Fibroblast of skin of back (primary cell): Measurements from ENCODE around the gene PCGF1.
"Not testable (repeated sequence)": the region's sequence is repeated elsewhere in the genome, so short reads cannot be mapped to it uniquely, and the experiment has no call there.

Experiments used
- DNase-seq: peaks from one replicate; pipeline ENCODE4 v3.0.0-alpha.2; 2013

PCGF1 gene

DNA sequence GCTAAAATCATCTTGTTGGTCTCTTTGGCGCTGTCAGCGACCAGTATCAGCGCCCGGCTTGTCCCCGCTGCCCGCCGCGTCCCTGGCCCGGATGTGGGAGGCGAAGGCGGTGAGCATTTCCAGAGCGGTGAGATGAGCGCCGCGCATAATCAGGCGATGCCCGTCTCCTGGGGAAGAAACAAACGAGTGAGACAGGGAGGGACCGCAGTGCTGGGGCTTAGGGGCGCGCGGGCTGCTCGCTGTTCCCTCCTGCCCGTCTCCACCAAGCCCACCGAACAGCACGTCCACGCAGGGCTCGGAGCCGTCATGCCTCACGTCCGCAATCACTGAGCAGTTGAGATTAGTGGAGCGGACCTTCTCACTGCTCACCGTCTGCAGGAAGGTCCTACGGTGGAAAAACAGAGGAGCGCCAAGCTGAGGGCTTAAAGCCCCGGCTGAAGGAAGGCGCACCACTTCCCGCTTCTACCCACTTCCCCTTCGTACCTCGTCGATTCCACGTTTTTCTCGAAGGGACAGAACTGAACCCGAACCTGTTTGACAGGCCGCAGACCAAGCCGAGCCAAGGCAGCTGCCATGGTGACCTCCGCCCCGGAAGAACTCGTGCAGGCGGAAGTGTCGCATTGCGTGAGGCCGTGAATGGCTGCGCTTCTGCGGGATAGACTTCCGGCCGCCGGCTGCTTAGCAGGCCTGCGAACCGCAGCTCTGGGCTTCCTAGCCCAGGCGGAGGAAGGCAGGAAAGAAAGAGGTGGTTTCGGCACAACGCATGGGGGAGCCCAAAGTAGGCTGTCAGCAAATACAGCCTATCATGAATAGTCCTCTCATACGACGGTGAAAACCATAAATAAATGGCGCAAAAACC lies 35.2 kb downstream of the PCGF1 start, which contains the start of gene MRPL53:
Gene MRPL53, minus strand, starts transcription at position 595 of the 859 bp plus-strand sequence. Its CDS starts 20 bp downstream, at position 575.
- DNase-seq, result peak; percentile 94

DNA sequence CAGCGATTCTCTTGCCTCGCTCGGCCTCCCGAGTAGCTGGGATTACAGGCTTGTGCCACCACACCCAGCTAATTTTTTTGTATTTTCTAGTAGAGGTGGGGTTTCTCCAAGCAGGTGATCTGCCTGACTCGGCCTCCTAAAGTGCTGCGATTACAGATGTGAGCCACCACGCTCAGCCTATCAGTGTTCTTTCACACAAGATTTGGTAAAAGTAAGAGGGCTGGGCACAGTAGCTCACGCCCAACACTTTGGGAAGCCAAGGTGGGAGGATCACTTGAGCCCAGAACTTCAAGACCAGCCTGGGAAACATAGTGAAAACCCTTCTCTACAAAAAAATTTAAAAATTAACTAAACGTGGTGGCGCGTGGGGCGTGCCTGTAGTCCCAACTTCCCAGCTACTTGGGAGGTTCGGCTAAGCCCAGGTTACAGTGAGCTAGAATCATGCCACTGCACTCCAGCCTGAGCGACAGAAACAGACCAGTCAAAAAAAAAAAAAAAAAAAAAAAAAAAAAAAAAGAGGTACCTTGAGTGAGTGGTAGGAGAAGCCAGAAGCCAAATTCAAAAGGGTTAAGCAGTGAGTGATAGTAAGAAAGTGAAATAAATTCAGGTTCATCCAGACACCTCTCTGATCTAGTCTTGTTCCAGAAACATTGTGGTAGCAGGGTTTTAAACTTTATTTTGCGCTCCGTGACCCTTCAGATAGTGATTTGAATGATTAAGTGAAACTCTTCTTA lies 36.0 kb downstream of the PCGF1 start:
- no peak for DNase-seq

DNA sequence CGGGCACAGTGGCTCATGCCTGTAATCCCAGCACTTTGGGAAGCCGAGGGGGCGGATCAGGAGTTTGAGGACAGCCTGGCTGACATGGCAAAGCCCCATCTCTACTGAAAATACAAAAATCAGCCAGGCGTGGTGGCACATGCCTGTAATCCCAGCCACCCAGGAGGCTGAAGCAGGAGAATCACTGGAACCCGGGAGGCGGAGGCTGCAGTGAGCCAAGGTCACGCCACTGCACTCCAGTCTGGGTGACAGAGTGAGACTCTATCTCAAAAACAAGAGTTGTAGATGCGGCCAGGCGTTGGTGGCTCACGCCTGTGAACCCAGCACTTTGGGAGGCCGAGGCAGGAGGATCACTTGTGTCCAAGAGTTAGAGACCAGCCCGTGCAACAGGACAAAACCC lies 36.8 kb downstream of the PCGF1 start:
- not testable (repeated sequence) for DNase-seq

DNA sequence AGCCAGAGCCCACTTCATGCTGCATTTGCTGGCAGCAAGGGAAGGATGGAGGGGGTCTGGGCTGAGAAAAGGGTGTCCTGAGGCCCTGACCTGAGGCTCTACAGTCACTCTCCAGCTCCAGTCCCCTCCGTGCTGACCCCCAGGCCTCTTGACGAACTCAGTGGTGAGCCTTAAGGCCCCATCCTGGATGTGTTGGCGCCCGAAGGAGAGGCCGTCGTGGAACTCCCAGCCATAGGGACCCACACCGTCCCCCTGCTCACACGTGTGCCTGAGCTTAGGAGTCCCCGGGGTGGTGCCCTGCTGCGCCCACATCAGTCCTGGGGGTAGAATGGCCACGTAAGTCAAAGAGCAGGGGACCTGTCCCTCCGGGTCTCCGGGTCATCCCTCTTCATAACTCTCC lies 43.1 kb downstream of the PCGF1 start:
- DNase-seq, result no peak

DNA sequence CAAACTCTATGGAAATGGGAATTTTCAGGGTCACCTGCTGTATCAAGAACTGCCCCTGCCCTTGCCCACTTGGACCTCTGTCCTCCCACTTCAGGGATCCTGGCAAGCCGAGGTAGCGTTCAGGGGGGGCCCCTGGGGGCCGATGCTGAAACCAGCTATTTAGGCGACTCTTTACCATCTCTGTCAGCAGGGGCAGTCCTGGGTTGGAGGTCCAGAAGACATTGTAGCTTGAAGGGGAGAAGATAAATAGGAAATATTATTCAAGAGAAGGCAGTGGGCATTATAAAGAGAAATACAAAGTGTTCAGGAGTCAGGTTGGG lies 44.7 kb downstream of the PCGF1 start:
- DNase-seq, result no peak

DNA sequence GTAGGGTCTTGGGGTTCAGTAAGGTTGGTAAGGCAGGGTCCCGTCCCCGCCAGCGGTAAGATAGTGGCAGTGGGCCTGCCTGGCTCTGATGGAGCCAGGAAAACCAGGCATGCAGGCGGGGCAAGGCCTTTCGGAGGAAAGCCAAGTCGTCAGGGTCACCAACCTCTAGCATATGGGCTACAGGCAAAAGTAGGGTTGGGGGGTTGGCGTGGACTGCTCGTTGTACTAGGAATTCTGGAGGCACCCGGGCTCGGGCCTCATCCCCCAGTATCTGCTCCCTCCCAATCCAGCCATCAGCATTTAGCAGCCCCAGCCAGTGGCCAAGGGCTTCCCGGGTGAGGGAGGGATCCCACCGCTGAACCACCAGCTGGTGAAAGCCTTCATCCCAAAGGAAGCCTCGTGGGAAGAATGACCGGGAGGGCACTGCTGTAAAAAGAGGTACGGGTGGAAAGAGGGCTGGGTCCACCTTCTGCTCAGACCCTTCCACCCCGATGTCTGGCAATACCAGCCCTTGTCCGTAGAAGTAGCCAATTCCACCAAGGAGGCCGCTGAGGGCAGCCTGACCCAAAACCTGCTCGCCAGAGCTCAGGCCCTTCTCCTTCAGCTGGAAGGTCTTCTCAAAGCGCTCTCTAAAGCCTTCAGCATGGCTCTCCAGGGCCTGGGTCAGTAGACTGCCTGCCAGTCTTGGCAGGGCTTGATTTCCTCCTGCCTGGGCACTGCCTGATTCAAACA lies 45.3 kb downstream of the PCGF1 start:
- DNase-seq, result no peak

DNA sequence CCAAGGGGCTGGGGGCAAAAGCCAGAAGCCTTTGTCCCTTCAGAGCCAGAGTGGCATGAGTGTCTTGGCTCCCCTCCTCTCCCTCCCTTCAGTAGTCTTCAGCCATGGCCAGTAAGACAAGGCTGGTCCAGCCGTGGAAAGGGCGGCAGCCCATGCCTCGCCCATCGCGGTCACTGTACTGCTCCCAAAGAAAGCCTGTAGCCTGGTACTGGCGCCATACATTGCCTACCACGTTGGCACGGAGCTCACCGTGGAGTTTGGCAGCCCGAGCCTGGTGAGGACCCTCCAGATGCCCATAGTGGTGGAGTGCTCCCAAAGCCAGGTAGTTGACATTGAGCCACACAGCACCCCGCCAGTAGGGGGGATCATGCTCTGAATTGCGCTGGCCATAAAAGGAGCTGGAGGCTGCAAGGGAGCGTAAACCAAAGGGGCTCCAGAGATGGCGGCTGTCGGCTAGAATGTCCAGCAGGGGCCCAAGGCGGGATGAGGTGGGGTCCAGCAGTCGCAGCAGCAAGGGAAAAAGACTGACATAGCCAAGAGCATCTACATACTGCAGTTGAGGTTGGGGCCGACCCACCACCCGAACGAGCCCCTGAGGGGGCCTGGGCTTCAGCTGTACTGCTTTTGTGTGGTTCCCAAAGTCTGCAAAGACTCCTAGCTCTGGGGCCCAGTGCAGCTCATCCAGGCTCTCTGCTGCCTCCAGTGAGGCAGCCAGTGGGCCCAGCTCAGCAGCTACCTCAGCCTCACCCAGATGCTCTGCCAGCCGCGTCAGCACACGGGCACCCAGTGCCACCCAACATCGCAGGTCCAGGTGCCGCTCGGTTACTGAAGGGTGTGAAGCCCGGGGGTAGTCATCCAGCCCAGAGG lies 46.1 kb downstream of the PCGF1 start:
- DNase-seq, result no peak

DNA sequence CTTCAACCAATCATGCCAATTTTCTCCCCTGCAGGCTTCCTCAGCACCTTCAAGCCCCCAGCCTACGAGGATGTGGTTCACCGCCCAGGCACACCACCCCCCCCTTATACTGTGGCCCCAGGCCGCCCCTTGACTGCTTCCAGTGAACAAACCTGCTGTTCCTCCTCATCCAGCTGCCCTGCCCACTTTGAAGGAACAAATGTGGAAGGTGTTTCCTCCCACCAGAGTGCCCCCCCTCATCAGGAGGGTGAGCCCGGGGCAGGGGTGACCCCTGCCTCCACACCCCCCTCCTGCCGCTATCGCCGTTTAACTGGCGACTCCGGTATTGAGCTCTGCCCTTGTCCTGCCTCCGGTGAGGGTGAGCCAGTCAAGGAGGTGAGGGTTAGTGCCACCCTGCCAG lies 47.3 kb downstream of the PCGF1 start:
- not testable (repeated sequence) for DNase-seq

DNA sequence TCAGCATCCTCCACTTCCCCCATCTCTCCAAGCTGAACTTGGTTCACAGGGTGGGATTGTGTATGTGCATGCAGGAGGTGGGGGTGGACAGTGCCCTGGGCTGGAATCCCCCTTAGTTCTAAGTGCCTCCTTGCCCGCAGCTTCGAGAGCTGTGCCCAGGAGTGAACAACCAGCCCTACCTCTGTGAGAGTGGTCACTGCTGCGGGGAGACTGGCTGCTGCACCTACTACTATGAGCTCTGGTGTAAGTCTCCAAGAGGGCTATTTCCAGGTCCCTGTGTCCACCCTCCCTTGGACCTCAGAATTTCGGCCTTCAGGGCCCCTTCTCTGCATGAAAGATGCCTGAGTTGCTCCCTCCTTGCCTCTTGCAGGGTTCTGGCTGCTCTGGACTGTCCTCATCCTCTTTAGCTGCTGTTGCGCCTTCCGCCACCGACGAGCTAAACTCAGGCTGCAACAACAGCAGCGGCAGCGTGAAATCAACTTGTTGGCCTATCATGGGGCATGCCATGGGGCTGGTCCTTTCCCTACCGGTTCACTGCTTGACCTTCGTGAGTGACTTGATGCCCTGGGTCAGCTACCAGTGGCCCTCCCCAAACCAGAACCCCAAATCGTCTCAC lies 47.9 kb downstream of the PCGF1 start:
- not testable (repeated sequence) for DNase-seq

DNA sequence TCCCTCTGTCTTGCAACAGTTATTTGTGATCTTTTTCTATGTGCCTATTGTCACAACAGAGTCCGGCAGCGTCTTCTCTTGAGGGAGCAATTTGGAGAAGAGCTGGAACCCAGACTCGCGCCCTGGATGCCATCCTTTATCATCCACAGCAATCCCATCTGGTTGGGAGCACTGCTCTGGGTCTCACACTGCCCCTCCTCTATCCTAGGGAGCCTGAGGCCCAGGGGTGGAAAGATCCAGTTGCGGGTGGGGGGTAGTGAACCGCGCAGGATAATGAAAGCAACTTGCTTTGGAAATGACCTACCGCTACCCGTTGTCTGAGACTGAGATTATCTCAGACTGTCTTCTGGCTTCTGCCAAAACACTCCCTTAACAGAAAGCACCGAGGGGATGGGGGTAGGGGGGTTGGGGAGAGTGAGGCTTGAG lies 48.5 kb downstream of the PCGF1 start:
- DNase-seq, result no peak

DNA sequence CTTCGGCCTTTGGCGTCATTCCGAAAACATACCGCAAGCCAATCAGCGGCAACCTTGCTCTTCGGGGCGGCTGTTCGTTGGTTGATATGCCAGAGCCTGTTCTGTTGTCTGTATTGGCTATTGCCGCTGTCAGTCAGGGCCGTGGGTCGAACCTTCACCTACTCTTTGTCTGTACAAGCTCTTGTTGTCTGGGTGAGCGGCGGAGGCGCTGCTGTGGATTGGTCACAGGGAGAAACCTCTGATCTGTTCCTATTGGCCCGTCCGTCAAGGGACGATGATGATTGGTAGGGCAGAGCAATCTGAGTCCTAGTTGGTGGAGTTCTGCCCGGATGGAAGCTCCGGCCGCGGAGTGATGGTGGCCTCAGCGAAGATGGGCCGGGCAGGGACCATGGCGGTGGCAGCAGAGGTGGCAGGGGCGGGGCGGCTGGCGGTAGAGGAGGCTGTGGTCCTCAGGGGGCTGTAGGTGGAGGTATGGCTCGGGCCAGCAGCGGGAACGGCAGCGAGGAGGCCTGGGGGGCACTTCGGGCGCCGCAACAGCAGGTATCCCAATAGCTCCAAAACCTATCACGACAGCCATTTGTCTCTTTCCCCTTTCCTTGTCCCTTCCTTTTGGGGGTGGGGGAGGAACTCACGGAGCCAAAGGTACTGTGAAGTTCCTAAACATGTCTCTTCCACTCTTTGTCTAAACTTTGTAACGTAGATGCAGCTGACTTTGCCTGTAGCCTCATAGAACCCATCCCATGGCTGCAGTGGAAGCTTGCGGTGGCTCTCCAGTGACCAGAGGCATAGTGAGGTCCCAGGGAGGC lies 49.2 kb downstream of the PCGF1 start, which contains the start of gene WBP1:
Gene WBP1, plus strand, starts transcription at position 307 of the 806 bp plus-strand sequence. Its CDS starts 165 bp downstream, at position 472.
- peak; percentile 100 for DNase-seq

DNA sequence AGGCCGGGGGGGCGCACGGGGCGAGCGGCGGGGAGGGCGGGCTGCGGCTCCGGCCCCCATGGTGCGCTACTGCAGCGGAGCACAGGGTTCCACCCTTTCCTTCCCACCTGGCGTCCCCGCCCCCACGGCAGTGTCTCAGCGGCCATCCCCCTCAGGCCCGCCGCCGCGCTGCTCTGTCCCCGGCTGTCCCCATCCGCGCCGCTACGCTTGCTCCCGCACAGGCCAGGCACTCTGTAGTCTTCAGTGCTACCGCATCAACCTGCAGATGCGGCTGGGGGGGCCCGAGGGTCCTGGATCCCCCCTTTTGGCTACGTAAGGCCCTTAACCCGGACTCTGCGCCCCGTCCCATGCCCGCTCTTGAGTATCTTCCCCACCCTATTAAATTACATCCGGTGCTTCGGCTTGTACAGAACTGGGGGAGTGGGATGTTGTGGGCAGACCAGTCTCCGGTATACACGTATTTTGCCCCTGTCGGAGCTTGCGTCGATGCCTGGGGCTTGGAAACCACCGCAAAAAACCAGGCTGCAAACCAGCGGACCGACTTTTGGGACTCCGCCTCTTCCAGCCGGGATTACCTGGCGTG lies 49.9 kb downstream of the PCGF1 start:
- DNase-seq, result peak; percentile 35

DNA sequence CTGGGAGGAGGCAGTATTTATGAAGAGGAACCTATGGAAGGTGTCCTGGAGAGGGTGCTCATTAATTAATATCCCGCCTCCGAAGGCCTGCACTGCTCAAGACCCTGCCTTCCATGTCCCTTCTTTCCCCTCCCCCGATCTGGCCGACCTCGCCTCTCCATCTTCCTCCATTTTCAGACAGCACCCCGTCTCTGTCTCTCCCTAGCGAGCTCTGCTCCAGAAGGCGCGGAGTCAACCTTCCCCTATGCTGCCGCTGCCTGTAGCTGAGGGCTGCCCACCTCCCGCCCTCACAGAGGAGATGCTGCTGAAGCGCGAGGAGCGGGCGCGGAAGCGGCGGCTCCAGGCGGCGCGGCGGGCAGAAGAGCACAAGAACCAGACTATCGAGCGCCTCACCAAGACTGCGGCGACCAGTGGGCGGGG lies 50.4 kb downstream of the PCGF1 start:
- no peak for DNase-seq
